ENCODE results near the gene RUBCN.
A peak's percentile ranks its signal among the peaks of the same experiment; 100 is the strongest.
"Not testable (repeated sequence)": the region's sequence is repeated elsewhere in the genome, so short reads cannot be mapped to it uniquely, and the experiment has no call there.

Gene RUBCN

GRCh38 chr3:197661234-197661834 lies 75.4 kb downstream of the RUBCN start:
- H3K36me3 ChIP-seq (replicated peaks); H3K27ac ChIP-seq; in situ Hi-C loops (cut with HindIII; ENCODE audit: low pct_ligation_motif_present, low sequenced_read_pairs); DNase-seq; H3K4me3 ChIP-seq (ENCODE audit: low read depth, low read length); H3K27me3 ChIP-seq (replicated peaks): not testable (repeated sequence)

- H3K27me3 ChIP-seq (replicated peaks); in situ Hi-C loops (cut with HindIII; ENCODE audit: low pct_ligation_motif_present, low sequenced_read_pairs); H3K27ac ChIP-seq; H3K4me3 ChIP-seq (ENCODE audit: low read depth, low read length); H3K36me3 ChIP-seq (replicated peaks); DNase-seq: not testable (repeated sequence)
Measured at GRCh38 chr3:197659701-197660100, 77.0 kb downstream of the RUBCN start.

GRCh38 chr3:197659144-197659543 lies 77.6 kb downstream of the RUBCN start:
- H3K4me3 ChIP-seq (ENCODE audit: low read depth, low read length); in situ Hi-C loops (cut with HindIII; ENCODE audit: low pct_ligation_motif_present, low sequenced_read_pairs); H3K36me3 ChIP-seq (replicated peaks); H3K27me3 ChIP-seq (replicated peaks); DNase-seq; H3K27ac ChIP-seq: not testable (repeated sequence)

GRCh38 chr3:197658706-197659105 lies 78.0 kb downstream of the RUBCN start:
- H3K27me3 ChIP-seq (replicated peaks); H3K36me3 ChIP-seq (replicated peaks); in situ Hi-C loops (cut with HindIII; ENCODE audit: low pct_ligation_motif_present, low sequenced_read_pairs); DNase-seq; H3K27ac ChIP-seq; H3K4me3 ChIP-seq (ENCODE audit: low read depth, low read length): not testable (repeated sequence)

- H3K36me3 ChIP-seq (replicated peaks); in situ Hi-C loops (cut with HindIII; ENCODE audit: low pct_ligation_motif_present, low sequenced_read_pairs); DNase-seq: not testable (repeated sequence)
Measured at GRCh38 chr3:197657541-197658292, 79.0 kb downstream of the RUBCN start.

GRCh38 chr3:197656960-197657359 lies 79.7 kb downstream of the RUBCN start:
- H3K27ac ChIP-seq; H3K36me3 ChIP-seq (replicated peaks); in situ Hi-C loops (cut with HindIII; ENCODE audit: low pct_ligation_motif_present, low sequenced_read_pairs); H3K27me3 ChIP-seq (replicated peaks); DNase-seq; H3K4me3 ChIP-seq (ENCODE audit: low read depth, low read length): not testable (repeated sequence)

More at GRCh38 chr3:197657541-197658292, 79.0 kb downstream of the RUBCN start:
- not testable (repeated sequence) for H3K27me3 ChIP-seq (replicated peaks); H3K27ac ChIP-seq; H3K4me3 ChIP-seq (ENCODE audit: low read depth, low read length)

GRCh38 chr3:197656129-197656528 lies 80.6 kb downstream of the RUBCN start:
- in situ Hi-C loops (cut with HindIII; ENCODE audit: low pct_ligation_motif_present, low sequenced_read_pairs); H3K4me3 ChIP-seq (ENCODE audit: low read depth, low read length); H3K27ac ChIP-seq; H3K36me3 ChIP-seq (replicated peaks); H3K27me3 ChIP-seq (replicated peaks); DNase-seq: not testable (repeated sequence)

- H3K36me3 ChIP-seq (replicated peaks); DNase-seq; in situ Hi-C loops (cut with HindIII; ENCODE audit: low pct_ligation_motif_present, low sequenced_read_pairs); H3K27me3 ChIP-seq (replicated peaks); H3K27ac ChIP-seq; H3K4me3 ChIP-seq (ENCODE audit: low read depth, low read length): not testable (repeated sequence)
Measured at GRCh38 chr3:197654998-197655330, 81.7 kb downstream of the RUBCN start.

- H3K36me3 ChIP-seq (replicated peaks); DNase-seq; in situ Hi-C loops (cut with HindIII; ENCODE audit: low pct_ligation_motif_present, low sequenced_read_pairs); H3K27me3 ChIP-seq (replicated peaks); H3K27ac ChIP-seq: not testable (repeated sequence)
- H3K4me3 ChIP-seq (ENCODE audit: low read depth, low read length) = peak overlapping the region; percentile 24
Measured at GRCh38 chr3:197654090-197654997, 82.4 kb downstream of the RUBCN start.

GRCh38 chr3:197652860-197653259 lies 83.8 kb downstream of the RUBCN start:
- in situ Hi-C loops (cut with HindIII; ENCODE audit: low pct_ligation_motif_present, low sequenced_read_pairs); H3K27me3 ChIP-seq (replicated peaks); H3K36me3 ChIP-seq (replicated peaks); DNase-seq; H3K4me3 ChIP-seq (ENCODE audit: low read depth, low read length); H3K27ac ChIP-seq: not testable (repeated sequence)

GRCh38 chr3:197647649-197648048 lies 89.1 kb downstream of the RUBCN start:
- H3K4me3 ChIP-seq (ENCODE audit: low read depth, low read length); in situ Hi-C loops (cut with HindIII; ENCODE audit: low pct_ligation_motif_present, low sequenced_read_pairs); DNase-seq; H3K27me3 ChIP-seq (replicated peaks); H3K27ac ChIP-seq; H3K36me3 ChIP-seq (replicated peaks): not testable (repeated sequence)

GRCh38 chr3:197647191-197647590 lies 89.5 kb downstream of the RUBCN start:
- in situ Hi-C loops (cut with HindIII; ENCODE audit: low pct_ligation_motif_present, low sequenced_read_pairs); H3K36me3 ChIP-seq (replicated peaks); H3K27me3 ChIP-seq (replicated peaks); DNase-seq; H3K27ac ChIP-seq; H3K4me3 ChIP-seq (ENCODE audit: low read depth, low read length): not testable (repeated sequence)

- DNase-seq; H3K36me3 ChIP-seq (replicated peaks); in situ Hi-C loops (cut with HindIII; ENCODE audit: low pct_ligation_motif_present, low sequenced_read_pairs); H3K27ac ChIP-seq; H3K27me3 ChIP-seq (replicated peaks); H3K4me3 ChIP-seq (ENCODE audit: low read depth, low read length): not testable (repeated sequence)
Measured at GRCh38 chr3:197646294-197646693, 90.4 kb downstream of the RUBCN start.

- H3K4me3 ChIP-seq (ENCODE audit: low read depth, low read length); DNase-seq; in situ Hi-C loops (cut with HindIII; ENCODE audit: low pct_ligation_motif_present, low sequenced_read_pairs); H3K27ac ChIP-seq; H3K27me3 ChIP-seq (replicated peaks); H3K36me3 ChIP-seq (replicated peaks): not testable (repeated sequence)
Measured at GRCh38 chr3:197637556-197637955, 99.1 kb downstream of the RUBCN start.

Data from brain microvascular endothelial cell (primary cell).